HepG2 (cell line): ENCODE results near the gene PHLDB1. TPM values are rescaled to one million over a fixed set of nuclear protein-coding genes. Genes with fewer than 3 reads are reported as not detected.

Experiments used
- AKAP8 ChIP-seq: sonication (generic); formaldehyde crosslinking; IDR thresholded peaks from 2 replicates; pipeline ENCODE4 v1.5.1; 2020; ENCODE audit warnings: mild to moderate bottlenecking, missing genetic modification reagents
- ARNTL ChIP-seq: sonication (generic); formaldehyde crosslinking; IDR thresholded peaks from 2 replicates; pipeline ENCODE4 v1.4.0; 2020; ENCODE audit warnings: mild to moderate bottlenecking, missing genetic modification reagents
- KLF13 ChIP-seq: sonication (generic); formaldehyde crosslinking; IDR thresholded peaks from 2 replicates; pipeline ENCODE4 v1.4.0; 2020; ENCODE audit warnings: mild to moderate bottlenecking, missing genetic modification reagents
- MAF1 ChIP-seq: sonication (generic); formaldehyde crosslinking; IDR thresholded peaks from 2 replicates; pipeline ENCODE4 v1.5.0; 2020; ENCODE audit warnings: missing genetic modification reagents, borderline replicate concordance
- NFIB ChIP-seq: sonication (generic); formaldehyde crosslinking; IDR thresholded peaks from 2 replicates; pipeline ENCODE4 v1.9.0; 2021; ENCODE audit warnings: missing genetic modification reagents, mild to moderate bottlenecking, borderline replicate concordance
- NFKB2 ChIP-seq: sonication (generic); formaldehyde crosslinking; IDR thresholded peaks from 2 replicates; pipeline ENCODE4 v1.4.0; 2020; ENCODE audit warnings: missing genetic modification reagents, borderline replicate concordance
- NONO ChIP-seq, 2 experiments: fragments of 450-650 bp in 1 of 2; sonication (generic) in 1 of 2; formaldehyde crosslinking in 1 of 2; IDR thresholded peaks in 1 of 2; conservative IDR thresholded peaks in 1 of 2; 2 replicates each; pipeline versions ENCODE4 v1.6.1 to v1.8.0; 2017 to 2022; ENCODE audit warnings: mild to moderate bottlenecking in 1 of 2, missing genetic modification reagents in 1 of 2, moderate library complexity in 1 of 2
- PLRG1 ChIP-seq: fragments of 450-650 bp; conservative IDR thresholded peaks from 2 replicates; pipeline ENCODE4 v1.6.1; 2016
- RBAK ChIP-seq: sonication (generic); formaldehyde crosslinking; IDR thresholded peaks from 2 replicates; pipeline ENCODE4 v1.5.1; 2020; ENCODE audit warnings: mild to moderate bottlenecking, missing genetic modification reagents
- RCOR2 ChIP-seq: IDR thresholded peaks from 2 replicates; pipeline ENCODE4 v1.6.1; 2016; ENCODE audit warnings: missing biosample characterization, missing genetic modification reagents
- RORA ChIP-seq: sonication (generic); formaldehyde crosslinking; IDR thresholded peaks from 2 replicates; pipeline ENCODE4 v1.5.0; 2020; ENCODE audit warnings: mild to moderate bottlenecking, missing genetic modification reagents, moderate library complexity
- U2AF2 ChIP-seq: fragments of 200-400 bp; formaldehyde crosslinking; IDR thresholded peaks from 2 replicates; pipeline ENCODE4 v1.6.1; 2017; ENCODE audit warnings: low read depth, mild to moderate bottlenecking, low read length
- ZFP1 ChIP-seq: IDR thresholded peaks from 2 replicates; pipeline ENCODE4 v1.6.1; 2016
- ZNF556 ChIP-seq: sonication (generic); formaldehyde crosslinking; IDR thresholded peaks from 2 replicates; pipeline ENCODE4 v1.4.0; 2020; ENCODE audit warnings: mild to moderate bottlenecking, missing genetic modification reagents, borderline replicate concordance
- ZNF562 ChIP-seq: sonication (generic); formaldehyde crosslinking; IDR thresholded peaks from 2 replicates; pipeline ENCODE4 v1.8.0; 2022; ENCODE audit warnings: missing genetic modification reagents, borderline replicate concordance
- polyA plus RNA-seq, 8 experiments: library from polyadenylated mRNA; depleted of rRNA in 3 of 8; stranded (reverse) in 7 of 8; unstranded in 1 of 8; fragments of >200 nt; fragmentation: Illumina TruSeq in 4 of 8; extraction: Trizol in 4 of 8; gene quantifications; 2 replicates each; pipeline versions ENCODE4 v1.2.1 to v1.2.3, GENCODE V29; 2011 to 2016; ENCODE audit warnings: low read depth in 4 of 8, missing spikeins in 1 of 8, mixed read lengths in 1 of 8; ENCODE audit not compliant: insufficient read depth in 1 of 8
- total RNA-seq, 5 experiments: library from RNA; depleted of rRNA; stranded (reverse); fragments of >200 nt; fragmentation: Illumina TruSeq; extraction: Trizol; gene quantifications; 2 replicates each; pipeline ENCODE4 v1.2.3, GENCODE V29; 2016; ENCODE audit warnings: low read depth in 1 of 5
- TF ChIP-seq, protein P1 (sequence below): sonication (generic); formaldehyde crosslinking; IDR thresholded peaks from 2 replicates; pipeline ENCODE4 v1.8.0; 2022; ENCODE audit warnings: missing genetic modification reagents, mild to moderate bottlenecking, inconsistent platforms, borderline replicate concordance
- TF ChIP-seq, protein P2 (sequence below): IDR thresholded peaks from 2 replicates; pipeline ENCODE4 v1.6.1; 2016; ENCODE audit warnings: low read depth
- TF ChIP-seq, protein P3 (sequence below): sonication (generic); formaldehyde crosslinking; IDR thresholded peaks from 2 replicates; pipeline ENCODE4 v1.8.1; 2023; ENCODE audit warnings: mild to moderate bottlenecking, moderate library complexity, missing genetic modification reagents
- TF ChIP-seq, protein P4 (sequence below): sonication (generic); formaldehyde crosslinking; IDR thresholded peaks from 2 replicates; pipeline ENCODE4 v1.4.0; 2020; ENCODE audit warnings: missing genetic modification reagents, borderline replicate concordance
- TF ChIP-seq, protein P5 (sequence below): sonication (generic); formaldehyde crosslinking; IDR thresholded peaks from 2 replicates; pipeline ENCODE4 v1.5.1; 2020; ENCODE audit warnings: missing genetic modification reagents, mild to moderate bottlenecking, borderline replicate concordance
- TF ChIP-seq, protein P6 (sequence below): sonication (generic); formaldehyde crosslinking; IDR thresholded peaks from 2 replicates; pipeline ENCODE4 v1.4.0; 2020; ENCODE audit warnings: mild to moderate bottlenecking, missing genetic modification reagents
- TF ChIP-seq, protein P7 (sequence below): IDR thresholded peaks from 2 replicates; pipeline ENCODE4 v1.6.1; 2016; ENCODE audit warnings: mild to moderate bottlenecking, missing biosample characterization, missing genetic modification reagents

Gene PHLDB1
- total and polyA plus RNA-seq, 2 of the 13 experiments (the other 11 are each of a cell fraction or from before 2014, with no cell fraction given), result 13.8 to 14.2 TPM

DNA sequence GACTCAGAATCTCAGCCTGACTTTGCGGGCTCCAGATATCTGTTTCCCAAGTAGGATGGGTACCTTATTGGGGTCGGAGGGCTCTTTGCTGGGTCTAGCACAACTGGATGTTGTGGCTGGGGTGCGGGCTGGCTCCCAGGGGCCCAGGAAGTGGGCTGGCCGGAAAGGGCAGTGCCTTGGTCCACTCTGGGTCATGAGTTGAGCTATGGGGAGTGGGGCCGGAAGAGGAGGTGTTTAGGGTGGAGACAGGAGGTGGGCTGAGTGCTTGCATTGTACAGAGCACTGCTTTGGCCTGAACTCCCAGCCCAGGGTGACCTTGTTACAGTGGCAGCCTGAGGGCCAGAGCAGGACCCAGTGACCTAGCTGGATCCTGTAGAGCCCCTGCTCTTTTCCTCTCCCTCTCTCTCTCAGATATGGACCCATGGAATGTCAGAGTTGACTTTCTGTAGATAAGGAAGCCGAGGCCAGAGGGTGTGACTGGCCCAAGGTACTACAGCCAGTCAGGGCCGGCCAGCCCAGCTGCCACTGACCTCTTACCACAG is 13.2 kb downstream of the PHLDB1 start (continued):
- TF ChIP-seq, protein P1, sequence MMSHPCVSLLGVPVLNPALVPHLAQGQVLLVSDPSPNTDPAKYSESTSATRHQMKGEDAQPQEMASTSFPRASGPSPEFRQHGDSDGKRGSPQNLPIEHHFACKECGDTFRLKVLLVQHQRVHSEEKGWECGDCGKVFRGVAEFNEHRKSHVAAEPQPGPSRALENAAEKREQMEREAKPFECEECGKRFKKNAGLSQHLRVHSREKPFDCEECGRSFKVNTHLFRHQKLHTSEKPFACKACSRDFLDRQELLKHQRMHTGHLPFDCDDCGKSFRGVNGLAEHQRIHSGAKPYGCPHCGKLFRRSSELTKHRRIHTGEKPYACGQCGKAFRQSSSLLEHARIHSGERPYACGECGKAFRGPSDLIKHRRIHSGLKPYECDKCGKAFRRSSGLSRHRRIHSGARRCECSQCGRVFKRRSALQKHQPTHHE (CRISPR knock-in tag), result 0 out of 2 replicates have a peak, but pooled peaks have one; percentile 3
- TF ChIP-seq ZFP1 (CRISPR knock-in tag), result no peak
- TF ChIP-seq, protein P2, sequence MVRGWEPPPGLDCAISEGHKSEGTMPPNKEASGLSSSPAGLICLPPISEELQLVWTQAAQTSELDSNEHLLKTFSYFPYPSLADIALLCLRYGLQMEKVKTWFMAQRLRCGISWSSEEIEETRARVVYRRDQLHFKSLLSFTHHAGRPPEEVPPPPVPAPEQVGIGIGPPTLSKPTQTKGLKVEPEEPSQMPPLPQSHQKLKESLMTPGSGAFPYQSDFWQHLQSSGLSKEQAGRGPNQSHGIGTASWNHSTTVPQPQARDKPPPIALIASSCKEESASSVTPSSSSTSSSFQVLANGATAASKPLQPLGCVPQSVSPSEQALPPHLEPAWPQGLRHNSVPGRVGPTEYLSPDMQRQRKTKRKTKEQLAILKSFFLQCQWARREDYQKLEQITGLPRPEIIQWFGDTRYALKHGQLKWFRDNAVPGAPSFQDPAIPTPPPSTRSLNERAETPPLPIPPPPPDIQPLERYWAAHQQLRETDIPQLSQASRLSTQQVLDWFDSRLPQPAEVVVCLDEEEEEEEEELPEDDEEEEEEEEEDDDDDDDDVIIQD (CRISPR knock-in tag), result peak; percentile 61; the same call in 1 of the 2 replicates
- TF ChIP-seq, protein P3, sequence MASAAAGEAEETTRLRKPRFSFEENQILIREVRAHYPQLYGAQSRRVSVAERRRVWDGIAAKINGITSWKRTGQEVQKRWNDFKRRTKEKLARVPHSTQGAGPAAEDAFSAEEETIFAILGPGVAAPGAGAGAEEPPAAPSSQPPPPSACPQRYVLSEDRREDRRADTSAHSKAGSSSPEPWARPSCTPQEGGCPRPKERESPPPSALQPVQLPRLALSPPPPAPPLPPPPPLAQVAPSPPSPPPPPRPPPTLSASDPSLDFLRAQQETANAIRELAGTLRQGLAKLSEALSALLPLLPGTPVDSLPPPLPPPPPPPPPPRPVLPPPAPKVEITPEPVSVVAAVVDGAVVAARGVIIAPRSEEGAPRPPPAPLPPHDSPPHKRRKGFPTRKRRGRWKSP, result no peak
- TF ChIP-seq PLRG1, result no peak
- no peak for TF ChIP-seq RCOR2 (CRISPR knock-in tag)
- TF ChIP-seq, protein P4, sequence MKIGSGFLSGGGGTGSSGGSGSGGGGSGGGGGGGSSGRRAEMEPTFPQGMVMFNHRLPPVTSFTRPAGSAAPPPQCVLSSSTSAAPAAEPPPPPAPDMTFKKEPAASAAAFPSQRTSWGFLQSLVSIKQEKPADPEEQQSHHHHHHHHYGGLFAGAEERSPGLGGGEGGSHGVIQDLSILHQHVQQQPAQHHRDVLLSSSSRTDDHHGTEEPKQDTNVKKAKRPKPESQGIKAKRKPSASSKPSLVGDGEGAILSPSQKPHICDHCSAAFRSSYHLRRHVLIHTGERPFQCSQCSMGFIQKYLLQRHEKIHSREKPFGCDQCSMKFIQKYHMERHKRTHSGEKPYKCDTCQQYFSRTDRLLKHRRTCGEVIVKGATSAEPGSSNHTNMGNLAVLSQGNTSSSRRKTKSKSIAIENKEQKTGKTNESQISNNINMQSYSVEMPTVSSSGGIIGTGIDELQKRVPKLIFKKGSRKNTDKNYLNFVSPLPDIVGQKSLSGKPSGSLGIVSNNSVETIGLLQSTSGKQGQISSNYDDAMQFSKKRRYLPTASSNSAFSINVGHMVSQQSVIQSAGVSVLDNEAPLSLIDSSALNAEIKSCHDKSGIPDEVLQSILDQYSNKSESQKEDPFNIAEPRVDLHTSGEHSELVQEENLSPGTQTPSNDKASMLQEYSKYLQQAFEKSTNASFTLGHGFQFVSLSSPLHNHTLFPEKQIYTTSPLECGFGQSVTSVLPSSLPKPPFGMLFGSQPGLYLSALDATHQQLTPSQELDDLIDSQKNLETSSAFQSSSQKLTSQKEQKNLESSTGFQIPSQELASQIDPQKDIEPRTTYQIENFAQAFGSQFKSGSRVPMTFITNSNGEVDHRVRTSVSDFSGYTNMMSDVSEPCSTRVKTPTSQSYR (CRISPR knock-in tag), result no peak
- no peak for TF ChIP-seq RORA
- no peak for TF ChIP-seq ZNF556 (CRISPR knock-in tag)
- TF ChIP-seq KLF13 (CRISPR knock-in tag), result no peak
- TF ChIP-seq, protein P5, sequence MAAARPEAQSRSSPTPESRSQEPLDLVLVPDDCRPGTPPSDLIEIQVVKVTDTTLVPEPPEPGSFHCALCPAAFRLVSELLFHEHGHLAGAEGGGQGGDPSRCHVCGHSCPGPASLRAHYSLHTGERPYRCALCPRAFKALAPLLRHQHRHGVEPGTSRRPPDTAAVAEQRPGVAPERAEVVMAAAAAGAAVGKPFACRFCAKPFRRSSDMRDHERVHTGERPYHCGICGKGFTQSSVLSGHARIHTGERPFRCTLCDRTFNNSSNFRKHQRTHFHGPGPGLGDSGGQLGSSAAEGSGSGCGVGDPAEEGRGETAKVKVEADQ, result no peak
- TF ChIP-seq RBAK (CRISPR knock-in tag), result no peak
- TF ChIP-seq AKAP8 (CRISPR knock-in tag), result peak; percentile 53; the same call in 1 of the 2 replicates
- TF ChIP-seq, protein P6, sequence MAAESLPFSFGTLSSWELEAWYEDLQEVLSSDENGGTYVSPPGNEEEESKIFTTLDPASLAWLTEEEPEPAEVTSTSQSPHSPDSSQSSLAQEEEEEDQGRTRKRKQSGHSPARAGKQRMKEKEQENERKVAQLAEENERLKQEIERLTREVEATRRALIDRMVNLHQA (CRISPR knock-in tag), result no peak
- TF ChIP-seq ZNF562 (CRISPR knock-in tag), result no peak
- no peak for TF ChIP-seq U2AF2
- peak; percentile 63 for TF ChIP-seq ARNTL
- peak; percentile 83; the same call in 1 of the 2 replicates for TF ChIP-seq NFKB2 (CRISPR knock-in tag)
- TF ChIP-seq NFIB, result no peak
- no peak for TF ChIP-seq NONO (IDR thresholded peaks at IDR 0.05)
- peak; percentile 11; the same call in 1 of the 2 replicates for TF ChIP-seq NONO (CRISPR knock-in tag; conservative IDR thresholded peaks at IDR 0.05)
- TF ChIP-seq, protein P7, sequence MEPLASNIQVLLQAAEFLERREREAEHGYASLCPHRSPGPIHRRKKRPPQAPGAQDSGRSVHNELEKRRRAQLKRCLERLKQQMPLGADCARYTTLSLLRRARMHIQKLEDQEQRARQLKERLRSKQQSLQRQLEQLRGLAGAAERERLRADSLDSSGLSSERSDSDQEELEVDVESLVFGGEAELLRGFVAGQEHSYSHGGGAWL (CRISPR knock-in tag), result 0 out of 2 replicates have a peak, but pooled peaks have one; percentile 1
- 0 out of 2 replicates have a peak, but pooled peaks have one; percentile 17 for TF ChIP-seq MAF1 (CRISPR knock-in tag)
